ENCODE data around the gene EPDR1.
"Not testable (repeated sequence)": the region's sequence is repeated elsewhere in the genome, so short reads cannot be mapped to it uniquely, and the experiment has no call there.

Gene EPDR1

GRCh38 chr7:37928878-37929277 is 8.4 kb downstream of the EPDR1 start:
- DNase-seq (ENCODE audit: low read depth) = no peak

DNA sequence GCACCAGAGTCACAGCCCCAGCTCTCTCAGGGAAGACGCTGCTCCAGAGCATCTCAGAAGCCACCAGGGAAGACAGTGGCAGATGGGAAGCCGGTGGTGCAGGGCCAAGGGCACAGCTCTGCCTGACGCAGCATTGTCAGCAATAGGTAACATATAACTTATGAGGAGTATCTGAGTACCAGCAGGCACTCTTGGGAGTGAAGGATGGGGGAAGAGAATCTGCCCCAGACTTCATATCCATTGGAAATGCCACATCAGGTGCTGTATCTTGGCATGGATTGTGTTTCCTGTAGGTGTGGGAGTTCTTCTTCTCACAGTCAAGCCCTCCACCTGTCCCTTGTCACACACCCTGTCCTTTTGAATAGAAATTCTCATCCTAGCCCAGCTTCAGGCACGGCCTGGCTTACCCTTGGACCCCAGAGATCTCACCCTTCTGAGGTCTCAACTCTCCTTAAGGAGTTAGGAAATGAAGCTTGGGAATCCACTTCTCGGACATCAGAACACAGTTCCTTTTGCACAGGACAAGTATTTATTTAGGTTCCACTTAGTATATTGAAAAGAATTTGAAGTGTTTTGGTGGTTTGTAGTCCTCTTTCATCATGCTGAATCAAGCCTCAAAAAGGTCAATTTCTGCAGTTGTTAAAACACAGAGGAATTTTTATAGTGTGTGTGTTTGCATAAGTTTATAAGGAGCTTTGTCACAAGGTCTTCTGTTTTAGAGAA is 9.9 kb downstream of the EPDR1 start:
- peak; percentile 49 for DNase-seq (ENCODE audit: low read depth)

DNA sequence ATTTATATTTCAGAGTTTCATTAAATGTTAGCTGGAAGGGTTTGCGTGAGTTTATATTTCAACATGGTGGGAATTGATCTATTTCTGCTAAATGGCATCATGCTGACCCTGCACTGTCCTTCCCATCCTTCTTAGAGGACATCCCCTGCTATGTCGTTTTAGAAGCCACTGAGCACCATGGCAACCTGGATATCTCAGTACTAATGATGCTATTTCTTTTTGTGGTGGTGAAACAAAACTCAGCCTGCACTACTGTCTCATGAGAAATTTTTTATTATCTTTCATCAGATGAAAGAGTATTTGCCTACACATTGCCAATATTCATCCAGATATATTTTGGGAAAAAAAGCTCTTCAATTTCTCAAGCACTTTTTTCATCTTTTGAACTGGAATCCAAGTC is 12.1 kb downstream of the EPDR1 start:
- no peak for DNase-seq (ENCODE audit: low read depth)

DNA sequence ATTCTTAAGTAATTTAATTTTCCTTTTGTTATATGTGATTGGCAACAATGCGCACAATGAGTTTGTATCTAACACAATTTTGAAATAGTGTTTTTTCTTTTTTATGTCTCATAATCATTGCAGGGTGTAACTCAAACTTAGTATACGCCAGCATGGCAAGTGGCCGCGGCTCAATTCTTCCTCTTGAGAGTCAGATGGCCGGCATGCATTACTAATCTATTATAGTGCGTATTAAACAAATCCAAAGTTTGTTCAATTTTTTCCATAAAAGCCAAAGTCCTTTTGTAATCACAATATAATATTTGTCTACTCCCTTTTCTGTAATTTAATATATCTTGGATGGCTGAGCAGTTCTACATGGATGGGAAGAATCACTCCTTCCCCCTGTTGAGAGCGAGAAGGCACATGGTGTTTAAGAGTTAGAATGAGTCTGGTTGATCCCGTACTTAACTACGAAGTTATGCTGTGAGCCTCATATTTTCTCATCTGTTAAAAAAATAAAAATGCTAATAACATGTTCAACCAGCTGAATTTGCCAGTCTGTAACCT is 12.7 kb downstream of the EPDR1 start:
- DNase-seq (ENCODE audit: low read depth) = no peak

GRCh38 chr7:37942934-37943610 is 22.6 kb downstream of the EPDR1 start:
- DNase-seq (ENCODE audit: low read depth) = no peak

DNA sequence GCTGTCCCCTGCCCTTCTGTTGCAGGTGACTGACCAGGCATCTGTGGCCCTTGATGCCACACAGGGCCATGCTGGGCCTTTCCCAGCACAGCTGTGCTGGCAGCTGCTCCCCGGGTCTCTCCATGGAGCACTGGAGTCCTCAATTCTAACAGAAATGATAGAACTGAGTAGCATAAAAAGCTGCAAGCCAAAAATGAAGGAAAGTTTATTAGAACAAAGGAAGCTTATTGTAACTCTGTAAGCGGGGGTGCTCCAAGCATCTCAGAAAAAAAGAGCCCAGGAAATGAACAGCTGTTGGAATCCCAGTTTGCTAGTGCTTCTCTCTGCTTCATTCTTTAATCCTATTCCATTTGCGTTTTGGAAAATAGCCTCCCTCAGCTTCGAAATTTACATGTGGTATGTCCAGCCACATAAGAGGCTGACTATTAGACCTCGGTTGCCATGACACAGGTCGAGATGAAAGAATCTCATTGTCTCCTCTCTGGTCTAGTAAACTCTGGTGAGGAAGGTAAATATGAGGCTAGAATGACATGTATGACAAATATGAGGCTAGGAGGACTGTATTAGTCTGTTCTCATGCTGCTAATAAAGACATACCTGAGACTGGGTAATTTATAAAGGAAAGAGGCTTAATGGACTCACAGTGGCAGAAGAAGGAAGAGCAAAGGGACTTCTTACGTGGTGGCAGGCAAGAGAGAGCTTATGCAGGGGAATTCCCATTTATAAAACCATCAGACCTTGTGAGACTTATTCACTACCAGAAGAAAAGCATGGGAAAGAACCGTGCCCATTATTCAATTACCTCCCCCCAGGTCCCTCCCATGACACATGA is 23.7 kb downstream of the EPDR1 start:
- no peak for DNase-seq (ENCODE audit: low read depth)

DNA sequence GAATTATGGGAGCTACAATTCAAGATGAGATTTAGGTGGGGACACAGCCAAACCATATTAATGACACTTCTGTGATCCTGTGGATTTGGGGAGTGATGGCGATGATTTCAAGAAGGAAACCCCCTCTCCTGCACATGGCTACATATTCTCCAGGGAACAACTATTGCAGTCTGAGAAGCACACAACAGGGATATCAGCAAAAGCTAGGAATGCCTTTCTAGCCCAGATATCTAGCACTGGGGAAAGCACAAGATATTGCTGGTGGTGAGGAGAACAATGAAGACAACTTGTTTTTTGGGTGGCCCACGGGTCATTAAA is 24.3 kb downstream of the EPDR1 start:
- DNase-seq (ENCODE audit: low read depth) = no peak

- peak; percentile 38 for DNase-seq (ENCODE audit: low read depth)
These were observed 24.9 kb downstream of the EPDR1 start for GRCh38 chr7:37945336-37945735.

DNA sequence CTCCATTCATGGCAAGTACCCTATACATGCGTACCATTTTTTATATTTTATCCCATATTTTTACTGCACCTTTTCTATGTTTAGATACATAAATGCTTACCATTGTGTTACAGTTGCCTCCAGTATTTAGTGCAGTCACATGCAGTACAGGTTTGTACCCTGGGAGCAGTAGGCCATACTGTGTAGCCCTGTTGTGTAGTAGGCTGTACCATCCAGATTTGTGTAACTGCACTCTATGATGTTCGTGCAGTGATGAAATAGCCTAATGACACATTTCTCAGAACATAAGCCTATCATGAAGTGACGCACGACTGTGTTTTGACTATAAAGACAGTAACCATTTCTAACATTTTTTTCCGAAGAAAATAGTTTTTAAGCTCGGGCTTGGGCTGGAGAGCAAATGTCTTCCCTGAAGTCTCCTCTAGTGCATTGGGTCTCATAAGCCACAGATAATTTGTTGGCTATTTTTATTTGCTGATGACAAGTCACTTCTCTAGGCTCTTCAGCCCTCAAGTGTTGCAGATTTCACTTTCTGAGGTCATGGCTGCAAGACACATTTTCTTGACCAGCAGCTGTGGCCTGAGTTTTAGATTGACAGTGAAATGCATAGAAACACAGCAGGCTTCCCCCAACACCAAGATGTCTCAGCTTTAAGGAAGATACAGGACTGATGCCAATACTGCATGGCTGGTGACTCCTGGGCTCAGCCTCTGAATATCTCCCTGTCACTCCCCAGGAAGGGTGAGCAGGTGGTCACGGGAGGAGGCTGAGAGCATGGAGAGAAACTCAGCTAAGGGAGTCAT is 26.9 kb downstream of the EPDR1 start:
- DNase-seq (ENCODE audit: low read depth) = no peak

GRCh38 chr7:37947941-37948210 is 27.4 kb downstream of the EPDR1 start:
- DNase-seq (ENCODE audit: low read depth) = no peak

- no peak for DNase-seq (ENCODE audit: low read depth)
These were observed 31.8 kb downstream of the EPDR1 start for GRCh38 chr7:37952240-37952639.

DNA sequence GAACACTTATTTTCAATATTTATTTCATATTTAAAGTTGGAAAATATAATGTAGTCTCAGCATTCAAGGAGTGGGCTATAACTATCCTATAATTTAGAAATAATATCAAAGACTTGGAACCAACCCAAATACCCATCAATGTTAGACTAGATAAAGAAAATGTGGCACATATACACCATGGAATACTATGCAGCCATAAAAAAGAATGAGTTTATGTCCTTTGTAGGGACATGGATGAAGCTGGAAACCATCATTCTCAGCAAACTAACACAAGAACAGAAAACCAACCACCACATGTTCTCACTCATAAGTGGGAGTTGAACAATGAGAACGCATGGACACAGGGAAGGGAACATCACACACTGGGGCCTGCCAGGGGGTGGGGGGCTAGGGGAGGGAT is 33.8 kb downstream of the EPDR1 start:
- DNase-seq (ENCODE audit: low read depth) = not testable (repeated sequence)

GRCh38 chr7:37956791-37957190 is 36.4 kb downstream of the EPDR1 start:
- DNase-seq (ENCODE audit: low read depth) = no peak

DNA sequence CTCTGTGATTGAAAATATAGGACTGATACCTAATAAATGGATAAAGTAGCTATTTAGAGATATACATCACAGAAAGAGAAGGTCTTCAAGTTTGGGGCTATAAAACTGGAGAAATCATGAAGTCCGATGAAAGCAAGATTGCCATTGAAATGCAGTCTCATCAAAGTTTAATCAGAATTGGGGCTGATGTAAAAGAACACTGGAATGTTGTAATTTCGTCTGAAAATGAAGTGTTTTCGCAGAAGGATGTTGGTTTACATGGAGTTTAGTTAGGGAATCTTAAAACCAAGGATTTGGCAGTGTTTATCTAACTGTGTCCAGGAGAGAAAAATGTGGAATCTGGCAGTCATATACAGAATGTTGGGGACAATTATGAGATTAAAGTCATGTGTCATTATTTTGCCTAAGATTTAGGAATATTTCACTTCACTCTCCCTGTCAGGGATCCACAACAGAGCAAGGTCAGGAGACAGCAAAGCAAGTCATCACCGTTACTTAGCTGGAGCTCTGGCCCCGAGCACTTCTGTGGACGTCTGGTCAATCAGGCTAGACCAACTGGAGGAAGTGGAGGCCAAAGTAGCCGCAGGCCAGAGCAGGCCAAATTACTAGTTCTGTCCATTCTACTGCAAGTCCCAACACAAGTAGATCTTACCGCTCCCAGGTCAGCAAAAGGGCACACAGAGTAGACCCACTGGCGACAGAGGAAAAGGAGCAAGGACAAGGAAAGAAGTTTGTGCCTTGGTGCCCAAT is 37.0 kb downstream of the EPDR1 start:
- no peak for DNase-seq (ENCODE audit: low read depth)

GRCh38 chr7:37960483-37960882 is 40.0 kb downstream of the EPDR1 start:
- no peak for DNase-seq (ENCODE audit: low read depth)

- DNase-seq (ENCODE audit: low read depth) = no peak
These were observed 40.8 kb downstream of the EPDR1 start for GRCh38 chr7:37961251-37961650.

DNA sequence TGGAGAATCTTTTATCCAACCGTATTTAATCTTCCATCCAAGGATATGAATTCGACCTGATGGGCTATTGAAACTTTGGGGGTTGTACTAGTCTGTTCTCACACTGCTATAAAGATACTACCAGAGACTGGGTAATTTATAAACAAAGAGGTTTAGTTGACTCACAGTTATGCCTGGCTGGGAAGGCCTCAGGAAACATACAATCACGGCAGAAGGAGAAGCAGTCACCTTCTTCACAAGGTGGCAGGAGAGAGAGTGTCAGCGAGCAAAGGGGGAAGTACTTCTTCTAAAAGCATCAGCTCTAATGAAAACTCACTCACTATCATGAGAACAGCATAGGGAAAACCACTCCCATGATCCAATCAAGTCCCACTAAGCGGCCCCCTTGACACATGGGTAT is 43.8 kb downstream of the EPDR1 start:
- no peak for DNase-seq (ENCODE audit: low read depth)

GRCh38 chr7:37970211-37970610 is 49.8 kb downstream of the EPDR1 start:
- no peak for DNase-seq (ENCODE audit: low read depth)

- no peak for DNase-seq (ENCODE audit: low read depth)
These were observed 51.1 kb downstream of the EPDR1 start for GRCh38 chr7:37971491-37971890.

DNA sequence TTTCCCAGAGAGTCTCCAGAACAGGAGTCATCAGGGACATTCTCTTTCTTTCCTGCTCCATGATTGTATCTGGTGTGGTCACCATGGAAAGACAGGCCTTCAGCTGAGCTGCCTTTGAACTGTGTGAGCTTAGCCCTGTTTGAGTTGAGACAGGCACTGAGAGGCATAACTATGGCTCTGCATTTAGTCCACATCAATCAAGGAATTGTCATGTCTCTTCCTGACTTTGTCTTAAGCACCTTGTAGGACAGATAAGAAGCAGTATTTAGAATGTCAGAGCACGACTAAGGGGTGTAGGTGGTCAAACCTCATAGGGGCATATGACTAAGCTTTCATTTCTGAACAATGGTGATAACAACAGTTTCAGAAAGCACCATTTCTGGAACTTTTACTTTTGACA is 53.5 kb downstream of the EPDR1 start:
- no peak for DNase-seq (ENCODE audit: low read depth)

GRCh38 chr7:37974711-37975110 is 54.3 kb downstream of the EPDR1 start:
- DNase-seq (ENCODE audit: low read depth) = no peak

DNA sequence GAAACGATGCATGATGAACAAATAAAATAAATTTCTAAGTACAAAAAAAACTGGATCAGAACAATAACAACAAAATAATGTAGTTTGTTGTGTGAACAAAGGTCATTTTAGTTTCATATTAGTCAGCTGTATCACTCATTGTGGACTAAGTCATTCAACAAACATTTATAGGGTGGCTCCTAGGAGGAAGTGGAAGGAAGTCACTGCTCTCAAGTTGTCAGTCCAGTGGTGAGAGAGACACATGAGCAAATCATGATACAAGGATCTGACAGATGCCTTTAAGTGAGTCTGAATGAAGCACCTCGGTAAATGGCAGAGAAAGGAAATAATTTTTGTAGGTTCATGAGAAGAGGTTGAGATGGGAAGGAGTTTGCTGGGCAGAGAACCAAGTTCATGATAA is 56.8 kb downstream of the EPDR1 start:
- DNase-seq (ENCODE audit: low read depth) = peak; percentile 32

All from HS-5 (cell line).